ENCODE data around the gene RYR1.

Gene RYR1

GRCh38 chr19:38433268-38433733, at the start of gene RYR1:
Gene RYR1, plus strand, starts transcription at chr19:38433691. Its CDS starts 139 bp downstream, at chr19:38433830.
- no peaks in the 10 kb centered on the region for H3K36me3 ChIP-seq
- DNase-seq, result no peak
- no peaks in the 10 kb centered on the region for H3K9me3 ChIP-seq (ENCODE audit: severe bottlenecking)
- H3K4me3 ChIP-seq (ENCODE audit: low read depth, low read length), result peak within 1 kb of the TSS; percentile 19
- H3K27me3 ChIP-seq (ENCODE audit: insufficient read depth, low read depth, severe bottlenecking), result no peaks in the 10 kb centered on the region
- H3K27ac ChIP-seq, result peak within 1 kb of the TSS; percentile 62
- TF ChIP-seq, protein P1, sequence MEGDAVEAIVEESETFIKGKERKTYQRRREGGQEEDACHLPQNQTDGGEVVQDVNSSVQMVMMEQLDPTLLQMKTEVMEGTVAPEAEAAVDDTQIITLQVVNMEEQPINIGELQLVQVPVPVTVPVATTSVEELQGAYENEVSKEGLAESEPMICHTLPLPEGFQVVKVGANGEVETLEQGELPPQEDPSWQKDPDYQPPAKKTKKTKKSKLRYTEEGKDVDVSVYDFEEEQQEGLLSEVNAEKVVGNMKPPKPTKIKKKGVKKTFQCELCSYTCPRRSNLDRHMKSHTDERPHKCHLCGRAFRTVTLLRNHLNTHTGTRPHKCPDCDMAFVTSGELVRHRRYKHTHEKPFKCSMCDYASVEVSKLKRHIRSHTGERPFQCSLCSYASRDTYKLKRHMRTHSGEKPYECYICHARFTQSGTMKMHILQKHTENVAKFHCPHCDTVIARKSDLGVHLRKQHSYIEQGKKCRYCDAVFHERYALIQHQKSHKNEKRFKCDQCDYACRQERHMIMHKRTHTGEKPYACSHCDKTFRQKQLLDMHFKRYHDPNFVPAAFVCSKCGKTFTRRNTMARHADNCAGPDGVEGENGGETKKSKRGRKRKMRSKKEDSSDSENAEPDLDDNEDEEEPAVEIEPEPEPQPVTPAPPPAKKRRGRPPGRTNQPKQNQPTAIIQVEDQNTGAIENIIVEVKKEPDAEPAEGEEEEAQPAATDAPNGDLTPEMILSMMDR (IDR thresholded peaks at IDR 0.05; ENCODE audit: low read depth, low read length), result no peak

DNA sequence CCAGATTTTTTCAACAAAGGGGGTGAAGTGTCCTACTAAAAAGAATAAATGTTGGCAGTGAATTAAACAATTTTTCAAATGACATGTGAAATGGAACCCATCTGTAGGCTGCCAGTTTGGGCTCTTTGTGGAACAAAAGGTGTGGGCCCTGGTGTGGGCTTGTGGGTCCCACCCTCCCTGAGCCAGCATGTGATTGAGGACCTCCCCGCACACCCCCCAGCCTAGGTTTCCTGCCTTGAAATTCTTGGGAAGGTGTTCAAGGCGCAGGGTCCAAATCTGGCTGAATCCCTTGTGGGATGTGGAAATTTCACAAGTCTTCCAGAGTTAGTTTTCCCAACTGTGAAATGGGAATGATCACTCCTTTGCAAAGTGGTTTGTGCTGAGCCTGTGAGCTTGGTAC, 49.7 kb upstream of the RYR1 start:
- no peaks in the 10 kb centered on the region for H3K9me3 ChIP-seq (ENCODE audit: severe bottlenecking)
- H3K36me3 ChIP-seq, result peaks cover 57% of the 10 kb centered on the region
- TF ChIP-seq, protein P1 (IDR thresholded peaks at IDR 0.05; ENCODE audit: low read depth, low read length), result no peak
- H3K4me3 ChIP-seq (ENCODE audit: low read depth, low read length), result no peak overlapping the region
- no peak for DNase-seq
- H3K27me3 ChIP-seq (ENCODE audit: insufficient read depth, low read depth, severe bottlenecking), result no peaks in the 10 kb centered on the region
- no peak overlapping the region for H3K27ac ChIP-seq

- Histone ChIP-seq H3K27ac (peak overlapping the region; percentile 33; the same call in 1 of the 2 replicates), H3K9me3 (ENCODE audit: severe bottlenecking) (no peaks in the 10 kb centered on the region), H3K36me3 (peaks cover 50% of the 10 kb centered on the region), H3K4me3 (ENCODE audit: low read depth, low read length) (no peak overlapping the region), H3K27me3 (ENCODE audit: insufficient read depth, low read depth, severe bottlenecking) (no peaks in the 10 kb centered on the region)
- peak; percentile 47 for DNase-seq
- TF ChIP-seq, protein P1 (IDR thresholded peaks at IDR 0.05; ENCODE audit: low read depth, low read length), result peak; percentile 77
Measured at GRCh38 chr19:38384209-38385027, 49.1 kb upstream of the RYR1 start.

GRCh38 chr19:38385057-38385803, 48.3 kb upstream of the RYR1 start:
- Histone ChIP-seq H3K9me3 (ENCODE audit: severe bottlenecking) (no peaks in the 10 kb centered on the region), H3K4me3 (ENCODE audit: low read depth, low read length) (no peak overlapping the region), H3K36me3 (peaks cover 44% of the 10 kb centered on the region), H3K27ac (no peak overlapping the region), H3K27me3 (ENCODE audit: insufficient read depth, low read depth, severe bottlenecking) (no peaks in the 10 kb centered on the region)
- no peak for DNase-seq
- TF ChIP-seq, protein P1 (IDR thresholded peaks at IDR 0.05; ENCODE audit: low read depth, low read length), result no peak

DNA sequence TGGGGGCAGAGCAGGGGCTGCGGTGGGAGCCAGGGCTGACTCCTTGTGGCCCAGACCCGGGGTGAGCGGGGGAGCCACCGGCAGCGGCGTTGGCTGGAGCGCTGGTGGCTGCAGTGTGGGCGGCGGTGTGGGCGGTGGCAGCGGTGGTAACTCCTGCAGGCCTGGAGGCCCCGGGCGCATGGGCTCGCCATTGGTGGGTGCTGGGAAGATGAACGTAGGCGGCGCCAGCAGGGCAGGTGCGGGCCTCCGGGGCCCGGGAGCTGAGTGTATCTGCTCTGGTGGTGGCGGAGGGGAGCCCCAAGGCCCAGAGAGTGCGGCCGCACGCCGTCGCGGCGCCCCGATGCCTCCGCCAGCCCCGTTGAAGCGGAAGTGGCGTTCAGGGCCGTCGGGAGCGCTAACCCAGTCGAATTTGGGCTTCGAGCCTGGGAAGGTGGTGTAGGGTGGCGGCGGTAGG, 47.7 kb upstream of the RYR1 start:
- Histone ChIP-seq H3K9me3 (ENCODE audit: severe bottlenecking) (no peaks in the 10 kb centered on the region), H3K27me3 (ENCODE audit: insufficient read depth, low read depth, severe bottlenecking) (no peaks in the 10 kb centered on the region), H3K36me3 (peaks cover 40% of the 10 kb centered on the region), H3K4me3 (ENCODE audit: low read depth, low read length) (no peak overlapping the region), H3K27ac (no peak overlapping the region)
- TF ChIP-seq, protein P1 (IDR thresholded peaks at IDR 0.05; ENCODE audit: low read depth, low read length), result no peak
- DNase-seq, result no peak
